HFF-Myc (cell line): ENCODE results near the gene ZSCAN20.

ENCODE experiments used
- DNase-seq: peaks from one replicate; pipeline ENCODE4 v3.0.0-alpha.2; 2011; ENCODE audit warnings: low read depth; ENCODE audit errors: extremely low read depth
- H3K4me3 ChIP-seq: replicated peaks from 2 replicates; pipeline ENCODE4 v1.5.1; 2011; ENCODE audit warnings: low read depth, mild to moderate bottlenecking, control low read depth, low read length
- CTCF ChIP-seq: IDR thresholded peaks from 2 replicates; pipeline ENCODE4 v1.5.1; 2012; ENCODE audit warnings: mild to moderate bottlenecking, low read depth, low read length, control low read depth; ENCODE audit errors: missing control alignments

Gene ZSCAN20

DNA sequence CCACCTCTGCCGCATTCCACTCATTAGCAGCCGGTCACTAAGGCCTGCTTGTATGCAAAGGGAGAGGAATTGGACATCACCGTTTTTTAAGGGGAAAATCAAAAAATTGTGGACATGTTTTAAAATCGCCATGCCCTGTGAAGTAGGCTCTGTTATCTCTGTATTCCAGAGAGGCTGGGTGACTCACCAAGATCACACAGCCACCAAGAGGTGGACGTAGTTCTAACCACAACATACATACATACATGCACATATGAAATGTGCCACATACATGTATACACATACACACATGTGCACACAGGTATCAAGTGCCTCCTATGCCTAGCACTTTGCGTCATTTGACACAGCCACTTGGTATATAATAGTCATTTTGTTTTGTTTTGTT, 16.0 kb upstream of the ZSCAN20 start:
- TF ChIP-seq CTCF: no peak
- no peak for DNase-seq
- no peak overlapping the region for H3K4me3 ChIP-seq

- no peak for DNase-seq
- no peak for TF ChIP-seq CTCF
- no peak overlapping the region for H3K4me3 ChIP-seq
These were observed 12.8 kb upstream of the ZSCAN20 start for GRCh38 chr1:33459691-33460090.

- no peak overlapping the region for H3K4me3 ChIP-seq
- TF ChIP-seq CTCF: no peak
- no peak for DNase-seq
These were observed 12.3 kb upstream of the ZSCAN20 start for GRCh38 chr1:33460144-33460543.

DNA sequence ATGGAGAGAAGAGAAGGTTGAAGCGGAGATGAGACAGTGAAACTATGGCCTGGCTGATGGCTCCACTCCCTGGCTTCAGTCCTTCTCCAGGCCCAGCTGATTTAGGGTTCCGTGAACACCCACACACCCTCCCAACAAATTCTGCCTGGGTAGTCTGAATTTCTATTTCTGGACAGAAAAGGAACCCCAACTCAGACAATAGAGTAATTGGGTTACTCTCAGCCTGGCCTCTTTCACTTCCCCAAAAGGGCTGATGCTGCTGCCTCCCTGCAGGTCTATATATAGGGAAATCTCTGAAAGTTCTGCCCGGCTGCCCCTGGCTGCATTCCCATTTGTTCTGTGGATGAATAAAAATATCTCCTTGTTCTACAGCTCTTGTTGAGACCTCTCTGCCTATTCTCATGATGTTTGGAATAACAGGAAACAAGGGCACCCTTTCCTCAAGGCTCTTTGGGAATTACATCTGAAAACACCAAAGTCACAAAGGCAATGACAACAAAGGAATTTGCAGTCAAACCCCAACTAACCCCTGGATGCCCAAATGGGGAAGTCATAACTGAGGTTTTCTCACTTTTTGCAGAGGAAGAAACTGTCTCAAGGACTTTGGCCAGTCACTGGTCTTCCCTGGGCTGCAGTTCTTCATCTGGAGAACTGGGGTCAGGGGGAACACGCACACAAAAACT, 11.4 kb upstream of the ZSCAN20 start:
- no peak for TF ChIP-seq CTCF
- no peak for DNase-seq

GRCh38 chr1:33462405-33463164, 9.9 kb upstream of the ZSCAN20 start:
- TF ChIP-seq CTCF: no peak
- H3K4me3 ChIP-seq: no peak overlapping the region
- DNase-seq: no peak

More for the DNA sequence above, 11.4 kb upstream of the ZSCAN20 start:
- no peak overlapping the region for H3K4me3 ChIP-seq

GRCh38 chr1:33464552-33464951, 7.9 kb upstream of the ZSCAN20 start:
- H3K4me3 ChIP-seq: no peak overlapping the region
- no peak for TF ChIP-seq CTCF
- DNase-seq: no peak
